PC-9 (cell line): Measurements from ENCODE around the gene PSKH1.

Experiments used
- EZH2 ChIP-seq: fragments of 200-600 bp; sonication (generic); IDR thresholded peaks from 2 replicates; pipeline ENCODE4 v1.8.0; 2017; ENCODE audit warnings: antibody characterized with exemption, low read depth
- TF ChIP-seq, protein P1 (sequence below): fragments of 200-600 bp; sonication (generic); conservative IDR thresholded peaks from 2 replicates; pipeline ENCODE4 v1.6.1; 2017; ENCODE audit warnings: mixed run types, antibody characterized with exemption, mild to moderate bottlenecking, moderate library complexity

- TF ChIP-seq, protein P1, sequence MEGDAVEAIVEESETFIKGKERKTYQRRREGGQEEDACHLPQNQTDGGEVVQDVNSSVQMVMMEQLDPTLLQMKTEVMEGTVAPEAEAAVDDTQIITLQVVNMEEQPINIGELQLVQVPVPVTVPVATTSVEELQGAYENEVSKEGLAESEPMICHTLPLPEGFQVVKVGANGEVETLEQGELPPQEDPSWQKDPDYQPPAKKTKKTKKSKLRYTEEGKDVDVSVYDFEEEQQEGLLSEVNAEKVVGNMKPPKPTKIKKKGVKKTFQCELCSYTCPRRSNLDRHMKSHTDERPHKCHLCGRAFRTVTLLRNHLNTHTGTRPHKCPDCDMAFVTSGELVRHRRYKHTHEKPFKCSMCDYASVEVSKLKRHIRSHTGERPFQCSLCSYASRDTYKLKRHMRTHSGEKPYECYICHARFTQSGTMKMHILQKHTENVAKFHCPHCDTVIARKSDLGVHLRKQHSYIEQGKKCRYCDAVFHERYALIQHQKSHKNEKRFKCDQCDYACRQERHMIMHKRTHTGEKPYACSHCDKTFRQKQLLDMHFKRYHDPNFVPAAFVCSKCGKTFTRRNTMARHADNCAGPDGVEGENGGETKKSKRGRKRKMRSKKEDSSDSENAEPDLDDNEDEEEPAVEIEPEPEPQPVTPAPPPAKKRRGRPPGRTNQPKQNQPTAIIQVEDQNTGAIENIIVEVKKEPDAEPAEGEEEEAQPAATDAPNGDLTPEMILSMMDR: no peak
- TF ChIP-seq EZH2: no peak
These were observed 78.1 kb downstream of the PSKH1 start for GRCh38 chr16:67971111-67971510.
